ENCODE results near the gene TP53I13. TPM values are rescaled to one million over a fixed set of nuclear protein-coding genes. Genes with fewer than 3 reads are reported as not detected.

Gene TP53I13
- total RNA-seq (10 to 100 TPM; 23.8 to 65.5 (median 38.3) TPM), polyA plus RNA-seq (10 to 100 TPM; 65.1 to 93.0 TPM)
- long read RNA-seq, donor 1, transcript TP53I13-201 (7 exons, 1,530 nt), result major isoform, 91 of 135 reads
- long read RNA-seq, donor 1, partial matches to known transcripts, result 23 of 135 reads
- long read RNA-seq, donor 1, other reads (novel, unspliced or antisense), result 21 of 135 reads
- long read RNA-seq, donor 2, transcript TP53I13-201 (7 exons, 1,530 nt), result major isoform, 378 of 477 reads
- long read RNA-seq, donor 2, partial matches to known transcripts, result 52 of 477 reads
- long read RNA-seq, donor 2, other reads (novel, unspliced or antisense), result 47 of 477 reads
- long read RNA-seq, donor 3, transcript TP53I13-201 (7 exons, 1,530 nt), result major isoform, 105 of 148 reads
- long read RNA-seq, donor 3, partial matches to known transcripts, result 26 of 148 reads
- long read RNA-seq, donor 3, other reads (novel, unspliced or antisense), result 17 of 148 reads

- TF ChIP-seq CTCF (IDR thresholded peaks at IDR 0.05), result no peak
- peak in 1 of 2 donors; percentile 83 for TF ChIP-seq POLR2A (IDR thresholded peaks at IDR 0.05)
- Histone ChIP-seq H3K4me1 (peaks cover 5 to 71% (median 41%) of the 10 kb centered on the region in 12 donors), H3K9me3 (no peaks in the 10 kb centered on the region), H3K27me3 (no peaks in the 10 kb centered on the region), H3K27ac (peak within 1 kb of the TSS; percentile 66 to 93 (median 88)), H3K4me3 (peak within 1 kb of the TSS; percentile 66 to 86 (median 81)), H3K36me3 (peaks cover 0 to 5% (median 1%) of the 10 kb centered on the region in 9 donors)
- 1 to 4% (median 1%) methylated on average over 19 to 85 of the region's 85 CpGs for WGBS, 4 donors
- peak; percentile 88 to 94 (median 92) for DNase-seq
- ATAC-seq, result peak; percentile 63 to 83 (median 72)
- intact Hi-C loops (cut with DNase I), result loop anchor here in 2 of 10 donors (2.0 to 10.0 kb wide), 3 partner anchors 20 to 916 kb away; partner anchors contain the start of gene GIT1 (in 1 of the 2)
Measured at GRCh38 chr17:29568331-29569244, at the start of gene TP53I13. Gene TP53I13, plus strand, starts transcription at chr17:29568701. Its CDS starts 58 bp downstream, at chr17:29568759.

- DNase-seq, result no peak
- intact Hi-C loops (cut with DNase I), result no loop called here
- WGBS, 4 donors, result 92 to 98% (median 97%) methylated on average over 3 of the region's 3 CpGs
- no peak overlapping the region for H3K4me3 ChIP-seq
- H3K27ac ChIP-seq, result no peak overlapping the region
- TF ChIP-seq POLR2A (IDR thresholded peaks at IDR 0.05) (no peak), CTCF (IDR thresholded peaks at IDR 0.05) (no peak)
- no peaks in the 10 kb centered on the region for H3K9me3 ChIP-seq
- no peaks in the 10 kb centered on the region for H3K4me1 ChIP-seq
- no peak for ATAC-seq
- peaks cover 0 to 97% (median 90%) of the 10 kb centered on the region in 9 donors for H3K36me3 ChIP-seq
- H3K27me3 ChIP-seq, result no peaks in the 10 kb centered on the region
Measured at GRCh38 chr17:29524692-29525091, 43.8 kb upstream of the TP53I13 start.

- Histone ChIP-seq H3K9me3 (no peaks in the 10 kb centered on the region), H3K4me3 (no peak overlapping the region), H3K27me3 (no peaks in the 10 kb centered on the region), H3K27ac (no peak overlapping the region), H3K36me3 (peaks cover 0 to 96% (median 90%) of the 10 kb centered on the region in 9 donors), H3K4me1 (no peaks in the 10 kb centered on the region)
- DNase-seq (no peak), ATAC-seq (no peak)
- 86 to 96% (median 95%) methylated on average over 3 of the region's 3 CpGs for WGBS, 4 donors
- TF ChIP-seq POLR2A (IDR thresholded peaks at IDR 0.05) (no peak), CTCF (IDR thresholded peaks at IDR 0.05) (no peak)
- intact Hi-C loops (cut with DNase I), result no loop called here
Measured at GRCh38 chr17:29526322-29526721, 42.2 kb upstream of the TP53I13 start.
